Lower leg skin (tissue), 4 donors: ENCODE measurements around the gene DLG5. TPM values are rescaled to one million over a fixed set of nuclear protein-coding genes. Genes with fewer than 3 reads are reported as not detected.

Source experiments
- DNase-seq, 2 donors: peaks; one replicate each; pipeline ENCODE4 v3.0.0-alpha.2; 2019; ENCODE audit warnings: low spot score in 2 of 2
- H3K4me3 ChIP-seq: fragments of 200-600 bp; sonication (generic); 2 replicates; pipeline ENCODE4 v1.5.1; 2017; ENCODE audit warnings: mild to moderate bottlenecking, low read depth; ENCODE audit not compliant: poor library complexity, severe bottlenecking
- POLR2A ChIP-seq, 2 donors: fragments of 450-650 bp; IDR thresholded peaks; one replicate each; pipeline ENCODE4 v1.6.1; 2016 to 2017; ENCODE audit warnings: antibody characterized with exemption in 2 of 2, mild to moderate bottlenecking in 1 of 2, moderate library complexity in 1 of 2
- WGBS, 2 donors: methylation state at CpG; one replicate each; pipeline ENCODE4 v1.1.5; 2018; 5-methylcytosine and 5-hydroxymethylcytosine counted together
- intact Hi-C: fragments of 100-400 bp; cut with DNase I; formaldehyde crosslinking; loops from one replicate; pipeline ENCODE4 v1.15.0; 2023; ENCODE audit warnings: low total_unique reads
- total RNA-seq, 4 donors: library from RNA; depleted of rRNA; stranded (reverse); fragments of >200 nt; gene quantifications; one replicate each; pipeline ENCODE4 v1.1.0, GENCODE V29; 2016
- TF ChIP-seq, protein P1 (sequence below), 3 donors: fragments of 450-650 bp; IDR thresholded peaks; one replicate each; pipeline ENCODE4 v1.5.1; 2016; ENCODE audit warnings: antibody characterized with exemption in 3 of 3, mild to moderate bottlenecking in 3 of 3, moderate library complexity in 2 of 3

Gene DLG5
- total RNA-seq, 4 donors from 2014 or later: 91.9 to 165 (median 103) TPM

- WGBS, 2 donors: 38 to 42% methylated on average over 14 to 16 of the region's 16 CpGs
- DNase-seq: no peak
- H3K4me3 ChIP-seq: no peak overlapping the region
- TF ChIP-seq, protein P1, sequence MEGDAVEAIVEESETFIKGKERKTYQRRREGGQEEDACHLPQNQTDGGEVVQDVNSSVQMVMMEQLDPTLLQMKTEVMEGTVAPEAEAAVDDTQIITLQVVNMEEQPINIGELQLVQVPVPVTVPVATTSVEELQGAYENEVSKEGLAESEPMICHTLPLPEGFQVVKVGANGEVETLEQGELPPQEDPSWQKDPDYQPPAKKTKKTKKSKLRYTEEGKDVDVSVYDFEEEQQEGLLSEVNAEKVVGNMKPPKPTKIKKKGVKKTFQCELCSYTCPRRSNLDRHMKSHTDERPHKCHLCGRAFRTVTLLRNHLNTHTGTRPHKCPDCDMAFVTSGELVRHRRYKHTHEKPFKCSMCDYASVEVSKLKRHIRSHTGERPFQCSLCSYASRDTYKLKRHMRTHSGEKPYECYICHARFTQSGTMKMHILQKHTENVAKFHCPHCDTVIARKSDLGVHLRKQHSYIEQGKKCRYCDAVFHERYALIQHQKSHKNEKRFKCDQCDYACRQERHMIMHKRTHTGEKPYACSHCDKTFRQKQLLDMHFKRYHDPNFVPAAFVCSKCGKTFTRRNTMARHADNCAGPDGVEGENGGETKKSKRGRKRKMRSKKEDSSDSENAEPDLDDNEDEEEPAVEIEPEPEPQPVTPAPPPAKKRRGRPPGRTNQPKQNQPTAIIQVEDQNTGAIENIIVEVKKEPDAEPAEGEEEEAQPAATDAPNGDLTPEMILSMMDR (IDR thresholded peaks at IDR 0.05): no peak
- TF ChIP-seq POLR2A (IDR thresholded peaks at IDR 0.05): no peak
- intact Hi-C loops: no loop called here
These were observed 48.9 kb downstream of the DLG5 start for GRCh38 chr10:77877441-77878344.

DNA sequence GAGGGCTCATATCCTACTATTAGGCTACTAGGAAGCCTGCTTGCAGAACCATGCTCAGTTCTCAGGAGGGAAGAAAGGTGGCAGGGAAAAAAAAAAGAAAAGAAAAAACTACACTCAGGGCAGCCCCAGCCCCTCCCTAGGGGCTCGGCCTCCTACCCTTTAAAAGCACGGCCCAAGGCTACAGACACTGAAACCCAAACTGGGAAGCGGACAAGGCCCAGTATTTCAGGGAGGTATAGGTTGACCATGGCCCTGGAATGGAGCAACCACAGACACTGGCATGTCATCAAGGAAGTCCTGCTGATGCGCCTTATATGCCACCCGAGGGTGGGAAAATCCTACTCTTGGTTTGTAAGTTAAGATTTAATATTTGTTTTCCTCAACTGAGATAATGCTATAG, 50.8 kb downstream of the DLG5 start:
- DNase-seq: no peak
- TF ChIP-seq, protein P1 (IDR thresholded peaks at IDR 0.05): no peak
- no peak for TF ChIP-seq POLR2A (IDR thresholded peaks at IDR 0.05)
- 80 to 90% methylated on average over 5 of the region's 5 CpGs for WGBS, 2 donors
- intact Hi-C loops: no loop called here
- no peak overlapping the region for H3K4me3 ChIP-seq

- DNase-seq: no peak
- 95 to 98% methylated on average over 3 of the region's 3 CpGs for WGBS, 2 donors
- TF ChIP-seq, protein P1 (IDR thresholded peaks at IDR 0.05): no peak
- TF ChIP-seq POLR2A (IDR thresholded peaks at IDR 0.05): no peak
- intact Hi-C loops: no loop called here
- H3K4me3 ChIP-seq: no peak overlapping the region
These were observed 51.7 kb downstream of the DLG5 start for GRCh38 chr10:77874872-77875271.

DNA sequence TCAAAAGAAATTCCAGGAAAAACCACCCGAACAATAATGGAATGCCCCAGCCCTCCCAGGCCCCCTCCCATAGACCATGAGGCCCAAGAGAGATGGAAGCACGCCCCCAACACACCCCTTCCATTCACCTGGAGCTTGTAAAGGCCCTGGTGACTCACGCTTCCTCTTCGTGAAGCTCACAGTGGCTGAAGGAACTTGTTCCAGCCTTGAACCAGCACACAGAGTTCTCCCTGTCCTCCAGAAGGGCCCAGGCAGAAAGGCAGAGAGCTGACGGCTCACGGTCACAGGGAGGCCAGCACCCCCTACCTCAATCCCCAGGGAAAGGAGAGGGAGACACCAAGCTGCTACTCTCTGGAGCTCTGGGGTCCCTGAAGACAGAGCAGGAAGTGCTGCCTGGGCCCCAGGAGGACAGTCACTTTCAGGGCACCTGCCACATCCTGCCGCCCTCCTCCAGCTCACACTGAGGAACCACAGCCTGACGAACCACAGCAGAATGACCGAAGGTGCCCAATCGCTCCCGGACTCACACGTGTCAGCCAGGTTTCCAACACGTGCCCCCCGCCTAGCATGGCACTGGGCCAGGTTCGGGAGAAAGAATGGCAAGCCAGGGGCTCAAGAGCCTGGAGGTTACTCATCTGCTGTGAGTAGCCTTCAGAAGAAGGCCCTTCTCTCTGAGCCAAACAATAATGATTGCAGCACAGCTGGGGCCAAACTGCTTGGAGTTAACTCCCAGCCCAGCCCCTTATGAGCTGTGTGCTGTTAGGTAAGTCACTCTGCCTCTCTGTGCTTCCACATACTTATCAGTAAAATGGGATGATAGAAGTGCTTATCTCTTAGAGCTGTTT, 52.8 kb downstream of the DLG5 start:
- intact Hi-C loops: no loop called here
- DNase-seq: peak in 1 of 2 donors; percentile 54
- TF ChIP-seq, protein P1 (IDR thresholded peaks at IDR 0.05): no peak
- TF ChIP-seq POLR2A (IDR thresholded peaks at IDR 0.05): no peak
- WGBS, 2 donors: 11 to 22% methylated on average over 13 to 15 of the region's 15 CpGs
- no peak overlapping the region for H3K4me3 ChIP-seq

GRCh38 chr10:77872947-77873535, 53.5 kb downstream of the DLG5 start:
- intact Hi-C loops: no loop called here
- no peak for DNase-seq
- H3K4me3 ChIP-seq: no peak overlapping the region
- TF ChIP-seq, protein P1 (IDR thresholded peaks at IDR 0.05): no peak
- no peak for TF ChIP-seq POLR2A (IDR thresholded peaks at IDR 0.05)
- WGBS, 2 donors: 40 to 52% methylated on average over 7 of the region's 7 CpGs
